Measurements from ENCODE around the gene THSD4. TPM values are rescaled to one million over a fixed set of nuclear protein-coding genes. Genes with fewer than 3 reads are reported as not detected.

THSD4 gene
- total RNA-seq, 2 experiments from 2014 or later = not detected

DNA sequence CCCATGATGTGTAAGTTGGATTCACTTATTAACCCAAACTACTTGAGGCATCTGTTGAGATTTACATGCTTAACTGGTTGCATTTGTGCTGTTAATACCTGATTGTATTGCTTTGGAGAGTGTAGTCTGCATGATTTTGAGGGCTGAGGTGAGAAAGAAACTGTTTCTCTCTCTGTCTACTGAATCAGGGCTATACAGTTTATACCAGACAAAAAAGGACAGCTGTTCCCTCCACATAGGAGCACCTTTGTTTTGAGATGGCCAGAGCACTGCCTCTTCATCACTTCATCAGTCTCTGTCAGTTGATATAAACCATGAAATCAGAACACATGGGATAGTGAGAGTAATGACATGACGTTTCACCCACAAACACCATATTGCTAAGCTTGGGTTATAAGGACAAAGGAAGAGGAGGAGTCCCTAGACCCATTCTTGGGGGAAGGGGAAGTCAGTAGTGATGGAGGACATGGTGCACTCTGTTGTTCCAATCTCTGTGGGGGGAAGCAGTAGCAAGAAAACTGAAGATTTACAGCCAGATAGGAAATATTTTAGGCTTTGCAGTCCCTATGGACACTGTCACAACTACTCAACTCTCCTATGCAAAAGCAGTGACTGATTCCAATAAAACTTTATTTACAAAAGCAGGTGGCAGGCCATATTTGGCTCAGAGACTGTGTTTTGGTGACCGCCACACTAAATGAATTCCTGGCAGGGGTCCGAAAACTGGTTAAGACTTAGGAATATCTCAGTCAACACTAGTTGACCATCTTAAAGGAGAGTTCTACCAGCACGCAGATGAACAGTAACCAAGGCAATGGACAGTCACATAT lies 571.2 kb downstream of the THSD4 start:
- Mint-ChIP-seq H3K9me3 (ENCODE audit: insufficient read depth) (no peaks in the 10 kb centered on the region), H3K27me3 (ENCODE audit: low read depth) (peaks cover 7% of the 10 kb centered on the region)
- CTCF ChIA-PET = no interaction called here

DNA sequence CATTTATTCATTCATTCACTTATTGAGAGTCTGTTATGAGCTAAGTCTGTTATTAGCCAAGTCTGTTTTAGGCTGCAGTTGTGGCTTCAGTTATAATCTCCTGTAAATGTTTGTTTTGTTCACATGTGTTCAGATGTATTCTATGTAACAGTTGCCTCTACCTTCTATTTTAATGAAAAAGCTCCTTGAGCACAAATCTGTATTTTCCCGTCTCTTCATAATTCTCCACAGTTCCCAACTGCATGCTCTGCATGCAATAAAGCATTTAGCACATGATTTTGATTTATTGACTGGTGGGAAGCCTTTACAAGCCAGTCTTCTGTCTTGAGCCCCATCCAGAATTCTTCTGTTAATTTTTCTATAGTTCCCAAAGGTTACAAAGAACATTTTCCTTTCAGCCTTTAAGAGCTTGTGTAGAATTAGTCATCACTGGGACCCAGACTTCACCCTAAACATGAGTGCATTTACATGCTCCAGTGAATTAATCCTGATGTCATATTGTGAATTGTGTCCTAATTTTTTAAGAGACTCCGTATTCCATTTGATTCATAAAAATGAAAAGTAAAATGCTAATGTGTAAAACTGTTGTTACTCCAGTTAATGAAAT lies 572.7 kb downstream of the THSD4 start:
- no peaks in the 10 kb centered on the region for H3K36me3 Mint-ChIP-seq (ENCODE audit: low read depth)
- H3K27ac Mint-ChIP-seq = no peak overlapping the region
- H3K9me3 Mint-ChIP-seq (ENCODE audit: insufficient read depth) = no peaks in the 10 kb centered on the region
- ATAC-seq (no peak), DNase-seq (no peak)
- CTCF ChIA-PET = no interaction called here
- POLR2A ChIA-PET = no interaction called here
- H3K4me3 Mint-ChIP-seq = no peak overlapping the region
- no peaks in the 10 kb centered on the region for H3K4me1 Mint-ChIP-seq (ENCODE audit: low read depth)
- peaks cover 9% of the 10 kb centered on the region for H3K27me3 Mint-ChIP-seq (ENCODE audit: low read depth)

More for the DNA sequence above, 571.2 kb downstream of the THSD4 start:
- Mint-ChIP-seq H3K36me3 (ENCODE audit: low read depth) (no peaks in the 10 kb centered on the region), H3K4me1 (ENCODE audit: low read depth) (no peaks in the 10 kb centered on the region), H3K27ac (no peak overlapping the region), H3K4me3 (no peak overlapping the region)
- DNase-seq (no peak), ATAC-seq (no peak)
- POLR2A ChIA-PET = no interaction called here

DNA sequence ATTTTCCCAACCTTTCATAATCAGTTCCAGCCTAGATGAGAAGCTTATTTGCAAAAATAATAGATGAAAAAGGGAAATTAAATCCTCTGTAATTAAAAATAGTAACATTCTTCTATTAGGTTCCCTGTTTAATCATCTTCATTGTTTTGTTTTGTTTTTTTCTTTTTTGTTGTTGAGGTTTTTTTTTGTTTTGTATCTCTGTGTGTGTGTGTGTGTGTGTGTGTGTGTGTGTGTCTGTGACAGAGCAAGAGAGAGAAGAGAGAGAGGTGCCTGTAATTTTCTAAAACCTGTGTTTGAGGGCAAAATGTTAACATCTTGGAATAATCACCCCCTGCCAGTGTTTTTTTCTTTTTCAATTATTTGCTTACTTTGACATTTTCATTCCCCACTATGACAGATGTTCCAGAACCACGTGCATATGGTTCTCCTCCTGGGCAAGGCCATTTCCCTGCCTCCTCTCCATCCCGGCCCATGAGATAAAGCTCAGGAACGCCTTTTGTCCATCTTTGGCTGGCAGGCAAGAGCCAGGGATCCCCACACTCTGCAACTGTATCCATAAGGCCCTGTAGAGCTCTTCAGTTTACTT lies 573.3 kb downstream of the THSD4 start:
- no peaks in the 10 kb centered on the region for H3K4me1 Mint-ChIP-seq (ENCODE audit: low read depth)
- peaks cover 9% of the 10 kb centered on the region for H3K27me3 Mint-ChIP-seq (ENCODE audit: low read depth)
- no peak overlapping the region for H3K27ac Mint-ChIP-seq
- DNase-seq (no peak), ATAC-seq (no peak)
- POLR2A ChIA-PET = no interaction called here
- H3K4me3 Mint-ChIP-seq = no peak overlapping the region
- H3K36me3 Mint-ChIP-seq (ENCODE audit: low read depth) = no peaks in the 10 kb centered on the region
- H3K9me3 Mint-ChIP-seq (ENCODE audit: insufficient read depth) = no peaks in the 10 kb centered on the region
- CTCF ChIA-PET = no interaction called here

- CTCF ChIA-PET = no interaction called here
- POLR2A ChIA-PET = no interaction called here
- DNase-seq (no peak), ATAC-seq (no peak)
- no peaks in the 10 kb centered on the region for H3K9me3 Mint-ChIP-seq (ENCODE audit: insufficient read depth)
- H3K4me1 Mint-ChIP-seq (ENCODE audit: low read depth) = no peaks in the 10 kb centered on the region
- no peak overlapping the region for H3K27ac Mint-ChIP-seq
- H3K36me3 Mint-ChIP-seq (ENCODE audit: low read depth) = no peaks in the 10 kb centered on the region
- H3K27me3 Mint-ChIP-seq (ENCODE audit: low read depth) = peaks cover 14% of the 10 kb centered on the region
- H3K4me3 Mint-ChIP-seq = no peak overlapping the region
Measured at GRCh38 chr15:71691081-71691457, 575.8 kb downstream of the THSD4 start.

GRCh38 chr15:71691458-71692417 lies 576.5 kb downstream of the THSD4 start:
- DNase-seq (no peak), ATAC-seq (no peak)
- Mint-ChIP-seq H3K9me3 (ENCODE audit: insufficient read depth) (no peaks in the 10 kb centered on the region), H3K27ac (no peak overlapping the region), H3K27me3 (ENCODE audit: low read depth) (peaks cover 13% of the 10 kb centered on the region), H3K4me3 (no peak overlapping the region), H3K4me1 (ENCODE audit: low read depth) (no peaks in the 10 kb centered on the region), H3K36me3 (ENCODE audit: low read depth) (no peaks in the 10 kb centered on the region)
- CTCF ChIA-PET = interaction anchor here (1.2 kb wide), 1 partner anchor 39 kb away, joined by 3 read pairs; no protein-coding TSS in a partner anchor
- POLR2A ChIA-PET = no interaction called here

- DNase-seq = no peak
- ChIA-PET CTCF (no interaction called here), POLR2A (no interaction called here)
- ATAC-seq = no peak
- Mint-ChIP-seq H3K9me3 (ENCODE audit: insufficient read depth) (no peaks in the 10 kb centered on the region), H3K36me3 (ENCODE audit: low read depth) (no peaks in the 10 kb centered on the region), H3K27ac (no peak overlapping the region), H3K27me3 (ENCODE audit: low read depth) (peaks cover 11% of the 10 kb centered on the region), H3K4me1 (ENCODE audit: low read depth) (no peaks in the 10 kb centered on the region), H3K4me3 (no peak overlapping the region)
Measured at GRCh38 chr15:71697236-71697635, 582.0 kb downstream of the THSD4 start.

DNA sequence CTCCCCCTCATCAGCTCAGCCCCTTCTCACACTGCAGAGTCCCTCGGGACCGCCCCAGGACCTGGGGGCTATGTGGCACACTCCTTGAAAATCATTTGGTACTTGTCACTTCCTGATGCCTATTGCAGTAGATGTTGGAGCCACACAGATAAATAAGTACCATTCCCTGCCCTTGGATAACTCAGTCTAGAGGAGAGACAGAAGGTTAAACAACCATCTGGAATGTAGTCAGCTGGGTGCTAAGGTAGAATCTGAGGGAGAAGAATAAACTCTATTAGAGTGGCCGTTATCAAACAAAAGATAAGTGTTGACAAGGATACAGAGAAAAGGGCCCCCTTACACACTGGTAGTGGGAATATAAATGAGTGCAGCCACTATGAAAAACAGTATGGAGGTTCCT lies 582.8 kb downstream of the THSD4 start:
- Mint-ChIP-seq H3K27me3 (ENCODE audit: low read depth) (peaks cover 9% of the 10 kb centered on the region), H3K9me3 (ENCODE audit: insufficient read depth) (no peaks in the 10 kb centered on the region), H3K4me1 (ENCODE audit: low read depth) (no peaks in the 10 kb centered on the region), H3K27ac (no peak overlapping the region), H3K36me3 (ENCODE audit: low read depth) (no peaks in the 10 kb centered on the region), H3K4me3 (no peak overlapping the region)
- ATAC-seq = no peak
- POLR2A ChIA-PET = no interaction called here
- CTCF ChIA-PET = no interaction called here
- DNase-seq = no peak

GRCh38 chr15:71698742-71699141 lies 583.5 kb downstream of the THSD4 start:
- Mint-ChIP-seq H3K9me3 (ENCODE audit: insufficient read depth) (no peaks in the 10 kb centered on the region), H3K36me3 (ENCODE audit: low read depth) (no peaks in the 10 kb centered on the region), H3K27me3 (ENCODE audit: low read depth) (peaks cover 9% of the 10 kb centered on the region), H3K4me3 (no peak overlapping the region), H3K27ac (no peak overlapping the region), H3K4me1 (ENCODE audit: low read depth) (no peaks in the 10 kb centered on the region)
- ATAC-seq = no peak
- POLR2A ChIA-PET = no interaction called here
- CTCF ChIA-PET = no interaction called here
- DNase-seq = no peak

GRCh38 chr15:71699977-71700376 lies 584.7 kb downstream of the THSD4 start:
- DNase-seq (no peak), ATAC-seq (no peak)
- Mint-ChIP-seq H3K4me3 (no peak overlapping the region), H3K4me1 (ENCODE audit: low read depth) (no peaks in the 10 kb centered on the region), H3K36me3 (ENCODE audit: low read depth) (no peaks in the 10 kb centered on the region), H3K27ac (no peak overlapping the region), H3K27me3 (ENCODE audit: low read depth) (peaks cover 6% of the 10 kb centered on the region), H3K9me3 (ENCODE audit: insufficient read depth) (no peaks in the 10 kb centered on the region)
- ChIA-PET CTCF (interaction anchor here (0.7 kb wide), 1 partner anchor 44 kb away, joined by 3 read pairs; no protein-coding TSS in a partner anchor), POLR2A (no interaction called here)

- Mint-ChIP-seq H3K36me3 (ENCODE audit: low read depth) (no peaks in the 10 kb centered on the region), H3K27me3 (ENCODE audit: low read depth) (peaks cover 11% of the 10 kb centered on the region), H3K27ac (no peak overlapping the region), H3K4me3 (no peak overlapping the region), H3K9me3 (ENCODE audit: insufficient read depth) (no peaks in the 10 kb centered on the region), H3K4me1 (ENCODE audit: low read depth) (no peaks in the 10 kb centered on the region)
- ChIA-PET POLR2A (no interaction called here), CTCF (no interaction called here)
- no peak for DNase-seq
- no peak for ATAC-seq
Measured at GRCh38 chr15:71701808-71702207, 586.5 kb downstream of the THSD4 start.

GRCh38 chr15:71702496-71702895 lies 587.2 kb downstream of the THSD4 start:
- ChIA-PET CTCF (no interaction called here), POLR2A (no interaction called here)
- ATAC-seq (no peak), DNase-seq (no peak)
- Mint-ChIP-seq H3K27ac (no peak overlapping the region), H3K36me3 (ENCODE audit: low read depth) (no peaks in the 10 kb centered on the region), H3K4me3 (no peak overlapping the region), H3K27me3 (ENCODE audit: low read depth) (peaks cover 12% of the 10 kb centered on the region), H3K9me3 (ENCODE audit: insufficient read depth) (no peaks in the 10 kb centered on the region), H3K4me1 (ENCODE audit: low read depth) (no peaks in the 10 kb centered on the region)

GRCh38 chr15:71705151-71705550 lies 589.9 kb downstream of the THSD4 start:
- DNase-seq (no peak), ATAC-seq (no peak)
- ChIA-PET POLR2A (no interaction called here), CTCF (no interaction called here)
- Mint-ChIP-seq H3K27ac (no peak overlapping the region), H3K9me3 (ENCODE audit: insufficient read depth) (no peaks in the 10 kb centered on the region), H3K27me3 (ENCODE audit: low read depth) (peaks cover 10% of the 10 kb centered on the region), H3K36me3 (ENCODE audit: low read depth) (no peaks in the 10 kb centered on the region), H3K4me1 (ENCODE audit: low read depth) (no peaks in the 10 kb centered on the region), H3K4me3 (no peak overlapping the region)

Data from activated CD8-positive, alpha-beta T cell treated with anti-CD3 and anti-CD28 coated beads, Interleukin-2, amount 10 ng/mL, durations not matched to agents 7 days and 5 days (primary cell).